Mesenchymal stem cell (in vitro differentiated cells and primary cell): ENCODE measurements around the gene CAMTA1.
"Not testable (repeated sequence)": the region's sequence is repeated elsewhere in the genome, so short reads cannot be mapped to it uniquely, and the experiment has no call there.

Experiments
- DNase-seq: peaks from one replicate; pipeline ENCODE4 v3.0.0-alpha.2; 2013
- H2AFZ ChIP-seq: one replicate; pipeline ENCODE4 v1.6.1; 2013; ENCODE audit warnings: low read depth, mild to moderate bottlenecking, control low read depth, inconsistent platforms, low read length, moderate library complexity
- H2AK5ac ChIP-seq: 2 replicates; pipeline ENCODE4 v1.6.1; 2013; ENCODE audit warnings: low read length, moderate library complexity, mild to moderate bottlenecking, inconsistent platforms; ENCODE audit not compliant: severe bottlenecking
- H2BK120ac ChIP-seq: one replicate; pipeline ENCODE4 v1.6.1; 2013; ENCODE audit warnings: low read depth, mild to moderate bottlenecking, inconsistent platforms, low read length, moderate library complexity
- H2BK12ac ChIP-seq, 2 experiments: one replicate each; pipeline ENCODE4 v1.6.1; 2013; ENCODE audit warnings: inconsistent platforms in 2 of 2, low read length in 2 of 2, mild to moderate bottlenecking in 2 of 2, moderate library complexity in 2 of 2, control low read depth in 1 of 2
- H2BK15ac ChIP-seq: one replicate; pipeline ENCODE4 v1.6.1; 2013; ENCODE audit warnings: mild to moderate bottlenecking, low read depth, inconsistent platforms; ENCODE audit not compliant: poor library complexity, severe bottlenecking
- H2BK5ac ChIP-seq: 2 replicates; pipeline ENCODE4 v1.6.1; 2013; ENCODE audit warnings: low read depth, mild to moderate bottlenecking, low read length, control low read depth, inconsistent platforms; ENCODE audit not compliant: poor library complexity, severe bottlenecking
- H3K14ac ChIP-seq, 2 experiments: one replicate each; pipeline ENCODE4 v1.6.1; 2013; ENCODE audit warnings: inconsistent platforms in 2 of 2, low read length in 2 of 2, control low read depth in 1 of 2, mild to moderate bottlenecking in 1 of 2, moderate library complexity in 1 of 2
- H3K18ac ChIP-seq, 2 experiments: one replicate each; pipeline ENCODE4 v1.6.1; 2013; ENCODE audit warnings: inconsistent platforms in 2 of 2, low read length in 2 of 2, control low read depth in 1 of 2, low read depth in 1 of 2, mild to moderate bottlenecking in 1 of 2
- H3K23ac ChIP-seq, 2 experiments: one replicate each; pipeline ENCODE4 v1.6.1; 2013; ENCODE audit warnings: inconsistent platforms in 2 of 2, low read length in 2 of 2, mild to moderate bottlenecking in 2 of 2, moderate library complexity in 2 of 2, control low read depth in 1 of 2
- H3K27ac ChIP-seq: 2 replicates; pipeline ENCODE4 v1.5.1; 2013; ENCODE audit warnings: mild to moderate bottlenecking, moderate library complexity, low read length, control low read depth, inconsistent platforms; ENCODE audit not compliant: poor library complexity, severe bottlenecking
- H3K27me3 ChIP-seq, 2 experiments: 2 replicates each; pipeline versions ENCODE4 v1.6.1 to v1.7.0; 2013; ENCODE audit warnings: low read length in 2 of 2, mild to moderate bottlenecking in 2 of 2, moderate library complexity in 2 of 2, control low read depth in 1 of 2, inconsistent platforms in 1 of 2; ENCODE audit not compliant: control insufficient read depth in 1 of 2, insufficient read depth in 1 of 2
- H3K36me3 ChIP-seq, 2 experiments: 2 replicates each; pipeline versions ENCODE4 v1.6.1 to v1.7.0; 2013; ENCODE audit warnings: low read length in 2 of 2, control low read depth in 1 of 2, inconsistent platforms in 1 of 2, low read depth in 1 of 2, mild to moderate bottlenecking in 1 of 2; ENCODE audit not compliant: insufficient read depth in 2 of 2, control insufficient read depth in 1 of 2
- H3K4ac ChIP-seq, 2 experiments: one replicate each; pipeline ENCODE4 v1.6.1; 2013; ENCODE audit warnings: inconsistent platforms in 2 of 2, low read length in 2 of 2, mild to moderate bottlenecking in 2 of 2, moderate library complexity in 2 of 2, control low read depth in 1 of 2, low read depth in 1 of 2
- H3K4me1 ChIP-seq: 2 replicates; pipeline ENCODE4 v1.6.1; 2013; ENCODE audit warnings: low read depth, low read length, control low read depth; ENCODE audit not compliant: control insufficient read depth, insufficient read depth
- H3K4me2 ChIP-seq: 2 replicates; pipeline ENCODE4 v1.6.1; 2013; ENCODE audit warnings: low read length, mild to moderate bottlenecking, inconsistent platforms; ENCODE audit not compliant: poor library complexity, severe bottlenecking
- H3K4me3 ChIP-seq, 2 experiments: 2 replicates each; pipeline versions ENCODE4 v1.5.1 to v1.7.0; 2013; ENCODE audit warnings: low read length in 2 of 2, mild to moderate bottlenecking in 2 of 2, control low read depth in 1 of 2, low read depth in 1 of 2; ENCODE audit not compliant: insufficient read depth in 1 of 2
- H3K79me1 ChIP-seq: replicated peaks from 2 replicates; pipeline ENCODE4 v1.6.1; 2013; ENCODE audit warnings: mild to moderate bottlenecking, control low read depth, low read length, inconsistent platforms; ENCODE audit not compliant: poor library complexity, severe bottlenecking
- H3K9ac ChIP-seq: 2 replicates; pipeline ENCODE4 v1.7.0; 2013; ENCODE audit warnings: mild to moderate bottlenecking, low read length, moderate library complexity
- H3K9me3 ChIP-seq: 2 replicates; pipeline ENCODE4 v1.7.0; 2013; ENCODE audit warnings: mild to moderate bottlenecking, low read length; ENCODE audit not compliant: control insufficient read depth
- H4K8ac ChIP-seq: one replicate; pipeline ENCODE4 v1.6.1; 2013; ENCODE audit warnings: inconsistent platforms, mild to moderate bottlenecking, low read length, moderate library complexity
- H4K91ac ChIP-seq: one replicate; pipeline ENCODE4 v1.6.1; 2013; ENCODE audit warnings: mild to moderate bottlenecking, low read length, inconsistent platforms
- WGBS: methylation state at CpG from one replicate; pipeline ENCODE4 v1.1.7; 2013; ENCODE audit warnings: mixed read lengths; 5-methylcytosine and 5-hydroxymethylcytosine counted together

The CAMTA1 gene

DNA sequence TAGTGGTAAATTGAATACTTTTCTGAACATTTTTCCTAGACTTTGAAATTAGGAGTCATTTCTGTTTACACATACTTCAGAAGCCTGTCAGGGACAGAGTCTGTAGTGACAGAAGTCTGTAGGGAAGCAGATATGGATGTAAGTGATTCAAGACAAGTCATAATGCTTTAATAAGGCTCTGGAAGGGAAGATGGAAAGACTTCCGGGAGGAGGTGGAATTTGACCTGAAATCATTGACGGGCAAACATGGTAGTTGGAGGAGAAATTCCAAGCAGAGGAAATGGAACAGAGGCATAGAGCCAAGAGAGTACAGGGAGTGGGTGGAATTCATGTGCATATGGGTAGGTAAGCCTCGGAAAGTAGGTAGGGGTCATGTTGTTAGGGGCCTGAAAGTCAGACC lies 22.5 kb downstream of the CAMTA1 start:
- Histone ChIP-seq H2AK5ac (no peak overlapping the region), H2BK15ac (no peak overlapping the region), H3K27ac (no peak overlapping the region), H3K23ac (peak overlapping the region in 1 of 2 experiments; percentile 67), H3K4me2 (no peak overlapping the region), H3K36me3 (no peaks in the 10 kb centered on the region), H4K91ac (no peak overlapping the region), H3K9ac (no peak overlapping the region), H2BK12ac (no peak overlapping the region), H3K79me1 (peaks cover 7% of the 10 kb centered on the region), H4K8ac (peak overlapping the region; percentile 54), H3K4ac (no peak overlapping the region), H2BK5ac (no peak overlapping the region), H2AFZ (no peak overlapping the region), H2BK120ac (no peak overlapping the region), H3K18ac (no peak overlapping the region), H3K4me3 (no peak overlapping the region), H3K4me1 (no peaks in the 10 kb centered on the region), H3K9me3 (no peaks in the 10 kb centered on the region), H3K14ac (no peak overlapping the region), H3K27me3 (no peaks in the 10 kb centered on the region)
- WGBS: 92% methylated on average over 3 of the region's 3 CpGs
- no peak for DNase-seq

GRCh38 chr1:6809461-6809860 lies 24.2 kb downstream of the CAMTA1 start:
- Histone ChIP-seq H3K23ac (no peak overlapping the region), H3K9ac (no peak overlapping the region), H3K36me3 (no peaks in the 10 kb centered on the region), H3K9me3 (no peaks in the 10 kb centered on the region), H2AK5ac (no peak overlapping the region), H3K4me1 (no peaks in the 10 kb centered on the region), H3K4ac (no peak overlapping the region), H3K4me2 (no peak overlapping the region), H3K79me1 (peaks cover 7% of the 10 kb centered on the region), H2BK120ac (no peak overlapping the region), H3K27me3 (no peaks in the 10 kb centered on the region), H2AFZ (no peak overlapping the region), H2BK12ac (no peak overlapping the region), H3K4me3 (no peak overlapping the region), H2BK5ac (no peak overlapping the region), H3K18ac (no peak overlapping the region), H2BK15ac (no peak overlapping the region), H3K27ac (no peak overlapping the region), H4K8ac (no peak overlapping the region), H4K91ac (no peak overlapping the region), H3K14ac (peak overlapping the region in 1 of 2 experiments; percentile 48)
- no peak for DNase-seq
- WGBS: 97% methylated on average over 2 of the region's 2 CpGs

- not testable (repeated sequence) for H3K4me2 ChIP-seq, DNase-seq, H3K4me3 ChIP-seq, H3K9ac ChIP-seq, H3K4me1 ChIP-seq, H4K8ac ChIP-seq, H2AFZ ChIP-seq, H3K23ac ChIP-seq, H3K36me3 ChIP-seq, H2BK5ac ChIP-seq, H4K91ac ChIP-seq, H2AK5ac ChIP-seq, H3K27ac ChIP-seq, H2BK120ac ChIP-seq, H3K79me1 ChIP-seq, H3K4ac ChIP-seq, H3K9me3 ChIP-seq, H3K27me3 ChIP-seq, H2BK12ac ChIP-seq, H2BK15ac ChIP-seq
- peak overlapping the region in 1 of 2 experiments; percentile 21 for H3K18ac ChIP-seq
- WGBS: 96% methylated on average over 15 of the region's 15 CpGs
- peak overlapping the region in 1 of 2 experiments; percentile 92 for H3K14ac ChIP-seq
Observed at GRCh38 chr1:6810146-6810734, 25.0 kb downstream of the CAMTA1 start.

GRCh38 chr1:6811583-6811982 lies 26.3 kb downstream of the CAMTA1 start:
- peak overlapping the region; percentile 75 for H4K91ac ChIP-seq
- peak overlapping the region; percentile 7 for H3K9ac ChIP-seq
- H4K8ac ChIP-seq: peak overlapping the region; percentile 41
- no peak for DNase-seq
- peaks cover 1% of the 10 kb centered on the region for H3K4me1 ChIP-seq
- H2BK120ac ChIP-seq: no peak overlapping the region
- WGBS: 95% methylated on average over 8 of the region's 8 CpGs
- no peak overlapping the region for H2BK15ac ChIP-seq
- no peak overlapping the region for H3K27ac ChIP-seq
- H3K4me3 ChIP-seq: peak overlapping the region in 1 of 2 experiments; percentile 44
- H3K9me3 ChIP-seq: no peaks in the 10 kb centered on the region
- H3K4me2 ChIP-seq: no peak overlapping the region
- H2AFZ ChIP-seq: no peak overlapping the region
- no peak overlapping the region for H2BK5ac ChIP-seq
- H3K14ac ChIP-seq: no peak overlapping the region
- H3K27me3 ChIP-seq: no peaks in the 10 kb centered on the region
- peaks cover 10% of the 10 kb centered on the region for H3K79me1 ChIP-seq
- H3K23ac ChIP-seq: no peak overlapping the region
- H3K18ac ChIP-seq: no peak overlapping the region
- no peak overlapping the region for H2BK12ac ChIP-seq
- H3K4ac ChIP-seq: no peak overlapping the region
- no peaks in the 10 kb centered on the region for H3K36me3 ChIP-seq
- H2AK5ac ChIP-seq: no peak overlapping the region
